Measurements from ENCODE around the gene LDLRAD3.

LDLRAD3 gene

GRCh38 chr11:36119300-36119699 lies 175.4 kb downstream of the LDLRAD3 start:
- Mint-ChIP-seq H3K36me3 (ENCODE audit: low read depth) (no peaks in the 10 kb centered on the region), H3K4me3 (no peak overlapping the region), H3K4me1 (ENCODE audit: low read depth) (no peaks in the 10 kb centered on the region), H3K27me3 (peaks cover 6% of the 10 kb centered on the region), H3K9me3 (peaks cover 6% of the 10 kb centered on the region), H3K27ac (no peak overlapping the region)

GRCh38 chr11:36121054-36121453 lies 177.2 kb downstream of the LDLRAD3 start:
- Mint-ChIP-seq H3K36me3 (ENCODE audit: low read depth) (no peaks in the 10 kb centered on the region), H3K27ac (no peak overlapping the region), H3K4me3 (no peak overlapping the region), H3K9me3 (no peaks in the 10 kb centered on the region), H3K27me3 (peaks cover 3% of the 10 kb centered on the region), H3K4me1 (ENCODE audit: low read depth) (no peaks in the 10 kb centered on the region)

- H3K36me3 Mint-ChIP-seq (ENCODE audit: low read depth): no peaks in the 10 kb centered on the region
- H3K27me3 Mint-ChIP-seq: peaks cover 7% of the 10 kb centered on the region
- no peak overlapping the region for H3K27ac Mint-ChIP-seq
- H3K4me3 Mint-ChIP-seq: no peak overlapping the region
- H3K9me3 Mint-ChIP-seq: no peaks in the 10 kb centered on the region
- H3K4me1 Mint-ChIP-seq (ENCODE audit: low read depth): no peaks in the 10 kb centered on the region
These were observed 178.8 kb downstream of the LDLRAD3 start for GRCh38 chr11:36122671-36123070.

- Mint-ChIP-seq H3K36me3 (ENCODE audit: low read depth) (no peaks in the 10 kb centered on the region), H3K27ac (no peak overlapping the region), H3K4me3 (no peak overlapping the region), H3K9me3 (no peaks in the 10 kb centered on the region), H3K27me3 (peaks cover 7% of the 10 kb centered on the region), H3K4me1 (ENCODE audit: low read depth) (no peaks in the 10 kb centered on the region)
These were observed 179.7 kb downstream of the LDLRAD3 start for GRCh38 chr11:36123336-36124101.

GRCh38 chr11:36126678-36127077 lies 182.8 kb downstream of the LDLRAD3 start:
- Mint-ChIP-seq H3K27me3 (peaks cover 10% of the 10 kb centered on the region), H3K4me3 (no peak overlapping the region), H3K36me3 (ENCODE audit: low read depth) (no peaks in the 10 kb centered on the region), H3K27ac (no peak overlapping the region), H3K4me1 (ENCODE audit: low read depth) (no peaks in the 10 kb centered on the region), H3K9me3 (no peaks in the 10 kb centered on the region)

- Mint-ChIP-seq H3K36me3 (ENCODE audit: low read depth) (no peaks in the 10 kb centered on the region), H3K9me3 (no peaks in the 10 kb centered on the region), H3K27ac (no peak overlapping the region), H3K27me3 (peaks cover 10% of the 10 kb centered on the region), H3K4me1 (ENCODE audit: low read depth) (no peaks in the 10 kb centered on the region), H3K4me3 (no peak overlapping the region)
These were observed 183.7 kb downstream of the LDLRAD3 start for GRCh38 chr11:36127550-36127949.

GRCh38 chr11:36129955-36130354 lies 186.1 kb downstream of the LDLRAD3 start:
- no peaks in the 10 kb centered on the region for H3K36me3 Mint-ChIP-seq (ENCODE audit: low read depth)
- H3K27me3 Mint-ChIP-seq: peaks cover 10% of the 10 kb centered on the region
- no peak overlapping the region for H3K4me3 Mint-ChIP-seq
- H3K27ac Mint-ChIP-seq: no peak overlapping the region
- no peaks in the 10 kb centered on the region for H3K9me3 Mint-ChIP-seq
- no peaks in the 10 kb centered on the region for H3K4me1 Mint-ChIP-seq (ENCODE audit: low read depth)

- H3K27me3 Mint-ChIP-seq: peaks cover 10% of the 10 kb centered on the region
- no peak overlapping the region for H3K27ac Mint-ChIP-seq
- no peak overlapping the region for H3K4me3 Mint-ChIP-seq
- no peaks in the 10 kb centered on the region for H3K9me3 Mint-ChIP-seq
- H3K36me3 Mint-ChIP-seq (ENCODE audit: low read depth): no peaks in the 10 kb centered on the region
- no peaks in the 10 kb centered on the region for H3K4me1 Mint-ChIP-seq (ENCODE audit: low read depth)
These were observed 186.5 kb downstream of the LDLRAD3 start for GRCh38 chr11:36130401-36130800.

- H3K36me3 Mint-ChIP-seq (ENCODE audit: low read depth): no peaks in the 10 kb centered on the region
- H3K9me3 Mint-ChIP-seq: no peaks in the 10 kb centered on the region
These were observed 188.0 kb downstream of the LDLRAD3 start for GRCh38 chr11:36131721-36132397.

GRCh38 chr11:36132940-36133339 lies 189.1 kb downstream of the LDLRAD3 start:
- H3K27me3 Mint-ChIP-seq: peaks cover 3% of the 10 kb centered on the region
- no peaks in the 10 kb centered on the region for H3K4me1 Mint-ChIP-seq (ENCODE audit: low read depth)
- H3K27ac Mint-ChIP-seq: no peak overlapping the region

More at GRCh38 chr11:36131721-36132397, 188.0 kb downstream of the LDLRAD3 start:
- no peak overlapping the region for H3K4me3 Mint-ChIP-seq
- H3K27ac Mint-ChIP-seq: no peak overlapping the region
- H3K4me1 Mint-ChIP-seq (ENCODE audit: low read depth): no peaks in the 10 kb centered on the region
- peaks cover 10% of the 10 kb centered on the region for H3K27me3 Mint-ChIP-seq

GRCh38 chr11:36135076-36135475 lies 191.2 kb downstream of the LDLRAD3 start:
- Mint-ChIP-seq H3K27me3 (peaks cover under 1% of the 10 kb centered on the region), H3K9me3 (no peaks in the 10 kb centered on the region), H3K4me1 (ENCODE audit: low read depth) (no peaks in the 10 kb centered on the region), H3K27ac (no peak overlapping the region), H3K36me3 (ENCODE audit: low read depth) (no peaks in the 10 kb centered on the region), H3K4me3 (no peak overlapping the region)

More at GRCh38 chr11:36132940-36133339, 189.1 kb downstream of the LDLRAD3 start:
- Mint-ChIP-seq H3K9me3 (no peaks in the 10 kb centered on the region), H3K4me3 (no peak overlapping the region), H3K36me3 (ENCODE audit: low read depth) (no peaks in the 10 kb centered on the region)

GRCh38 chr11:36139767-36140166 lies 195.9 kb downstream of the LDLRAD3 start:
- Mint-ChIP-seq H3K4me3 (no peak overlapping the region), H3K27ac (no peak overlapping the region), H3K9me3 (no peaks in the 10 kb centered on the region), H3K27me3 (peaks cover 5% of the 10 kb centered on the region), H3K4me1 (ENCODE audit: low read depth) (no peaks in the 10 kb centered on the region), H3K36me3 (ENCODE audit: low read depth) (no peaks in the 10 kb centered on the region)

GRCh38 chr11:36141196-36141953 lies 197.5 kb downstream of the LDLRAD3 start:
- Mint-ChIP-seq H3K4me1 (ENCODE audit: low read depth) (no peaks in the 10 kb centered on the region), H3K36me3 (ENCODE audit: low read depth) (no peaks in the 10 kb centered on the region), H3K9me3 (no peaks in the 10 kb centered on the region), H3K4me3 (no peak overlapping the region), H3K27me3 (peaks cover 5% of the 10 kb centered on the region), H3K27ac (no peak overlapping the region)

GRCh38 chr11:36141956-36142355 lies 198.1 kb downstream of the LDLRAD3 start:
- H3K4me3 Mint-ChIP-seq: no peak overlapping the region
- H3K9me3 Mint-ChIP-seq: no peaks in the 10 kb centered on the region
- no peak overlapping the region for H3K27ac Mint-ChIP-seq
- H3K27me3 Mint-ChIP-seq: peaks cover 5% of the 10 kb centered on the region
- no peaks in the 10 kb centered on the region for H3K36me3 Mint-ChIP-seq (ENCODE audit: low read depth)
- no peaks in the 10 kb centered on the region for H3K4me1 Mint-ChIP-seq (ENCODE audit: low read depth)

GRCh38 chr11:36142439-36142838 lies 198.6 kb downstream of the LDLRAD3 start:
- Mint-ChIP-seq H3K27ac (no peak overlapping the region), H3K36me3 (ENCODE audit: low read depth) (no peaks in the 10 kb centered on the region), H3K4me1 (ENCODE audit: low read depth) (no peaks in the 10 kb centered on the region), H3K4me3 (no peak overlapping the region), H3K27me3 (peaks cover 5% of the 10 kb centered on the region), H3K9me3 (no peaks in the 10 kb centered on the region)

Measured in stimulated activated naive CD8-positive, alpha-beta T cell treated with anti-CD3 and anti-CD28 coated beads, Interleukin-15, Interleukin-2, amounts not matched to agents 100 ng/mL and 50 ng/mL, for 24 hours (primary cell).